ENCODE results near the gene IL1RAP.

The IL1RAP gene

DNA sequence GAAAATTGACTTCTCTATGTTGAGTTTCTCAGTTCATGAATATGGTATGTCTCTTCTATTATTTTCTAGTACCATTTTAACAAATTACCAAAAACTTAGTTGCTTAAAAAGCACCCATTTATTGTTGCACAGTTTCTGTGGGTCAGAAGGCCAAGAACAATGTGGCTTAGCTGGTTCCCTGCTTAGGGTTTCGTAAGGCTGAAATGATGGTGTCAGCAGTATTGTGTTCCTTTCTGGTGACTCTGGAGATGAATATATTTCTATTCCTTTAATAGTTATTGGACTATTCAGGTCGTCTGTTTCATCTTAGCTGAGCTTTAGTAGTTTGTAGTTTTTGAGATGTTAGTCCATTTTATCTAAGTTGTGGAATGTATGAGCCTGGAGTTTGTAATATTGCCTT, 44.9 kb downstream of the IL1RAP start:
- in situ Hi-C loops (cut with MboI; ENCODE audit: low sequenced_read_pairs): no loop called here
- no peak for DNase-seq (ENCODE audit: low spot score in 2 of 2)
- Histone ChIP-seq H3K4me3 (no peak overlapping the region), H3K4me1 (peaks cover 4% of the 10 kb centered on the region; the same call in 1 of the 2 replicates), H3K27me3 (ENCODE audit: low read depth) (no peaks in the 10 kb centered on the region), H3K9me3 (no peaks in the 10 kb centered on the region), H3K36me3 (replicated peaks) (no peaks in the 10 kb centered on the region)

GRCh38 chr3:190560013-190560895, 46.4 kb downstream of the IL1RAP start:
- Histone ChIP-seq H3K27me3 (ENCODE audit: low read depth) (no peaks in the 10 kb centered on the region), H3K4me3 (no peak overlapping the region), H3K4me1 (peaks cover 4% of the 10 kb centered on the region; the same call in 1 of the 2 replicates), H3K36me3 (replicated peaks) (no peaks in the 10 kb centered on the region), H3K9me3 (no peaks in the 10 kb centered on the region)
- no peak for DNase-seq (ENCODE audit: low spot score in 2 of 2)
- in situ Hi-C loops (cut with MboI; ENCODE audit: low sequenced_read_pairs): no loop called here

- Histone ChIP-seq H3K4me3 (no peak overlapping the region), H3K9me3 (no peaks in the 10 kb centered on the region), H3K27me3 (ENCODE audit: low read depth) (no peaks in the 10 kb centered on the region), H3K4me1 (peaks cover 4% of the 10 kb centered on the region; the same call in 1 of the 2 replicates), H3K36me3 (replicated peaks) (no peaks in the 10 kb centered on the region)
- DNase-seq (ENCODE audit: low spot score in 2 of 2): no peak
- in situ Hi-C loops (cut with MboI; ENCODE audit: low sequenced_read_pairs): no loop called here
Measured at GRCh38 chr3:190562866-190563510, 49.1 kb downstream of the IL1RAP start.

DNA sequence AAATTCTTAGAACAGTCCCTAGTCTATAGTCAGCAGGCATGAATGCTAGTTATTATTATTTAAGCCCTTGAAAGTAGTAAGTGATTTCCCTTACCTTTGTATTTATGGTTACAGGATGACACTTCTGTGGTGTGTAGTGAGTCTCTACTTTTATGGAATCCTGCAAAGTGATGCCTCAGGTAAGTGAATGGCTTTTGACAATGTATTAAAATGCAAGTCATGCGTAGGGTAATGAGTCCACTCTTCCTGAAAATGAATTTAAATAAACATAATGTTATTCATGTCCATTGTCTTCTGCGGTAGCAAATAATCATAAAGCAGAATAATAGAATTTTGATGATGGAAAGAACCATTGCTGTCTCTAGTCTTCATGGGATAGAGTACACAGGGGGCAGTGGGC, 50.3 kb downstream of the IL1RAP start:
- Histone ChIP-seq H3K9me3 (no peaks in the 10 kb centered on the region), H3K36me3 (replicated peaks) (no peaks in the 10 kb centered on the region), H3K4me1 (peaks cover 4% of the 10 kb centered on the region; the same call in 1 of the 2 replicates), H3K4me3 (no peak overlapping the region), H3K27me3 (ENCODE audit: low read depth) (no peaks in the 10 kb centered on the region)
- in situ Hi-C loops (cut with MboI; ENCODE audit: low sequenced_read_pairs): no loop called here
- DNase-seq (ENCODE audit: low spot score in 2 of 2): no peak

DNA sequence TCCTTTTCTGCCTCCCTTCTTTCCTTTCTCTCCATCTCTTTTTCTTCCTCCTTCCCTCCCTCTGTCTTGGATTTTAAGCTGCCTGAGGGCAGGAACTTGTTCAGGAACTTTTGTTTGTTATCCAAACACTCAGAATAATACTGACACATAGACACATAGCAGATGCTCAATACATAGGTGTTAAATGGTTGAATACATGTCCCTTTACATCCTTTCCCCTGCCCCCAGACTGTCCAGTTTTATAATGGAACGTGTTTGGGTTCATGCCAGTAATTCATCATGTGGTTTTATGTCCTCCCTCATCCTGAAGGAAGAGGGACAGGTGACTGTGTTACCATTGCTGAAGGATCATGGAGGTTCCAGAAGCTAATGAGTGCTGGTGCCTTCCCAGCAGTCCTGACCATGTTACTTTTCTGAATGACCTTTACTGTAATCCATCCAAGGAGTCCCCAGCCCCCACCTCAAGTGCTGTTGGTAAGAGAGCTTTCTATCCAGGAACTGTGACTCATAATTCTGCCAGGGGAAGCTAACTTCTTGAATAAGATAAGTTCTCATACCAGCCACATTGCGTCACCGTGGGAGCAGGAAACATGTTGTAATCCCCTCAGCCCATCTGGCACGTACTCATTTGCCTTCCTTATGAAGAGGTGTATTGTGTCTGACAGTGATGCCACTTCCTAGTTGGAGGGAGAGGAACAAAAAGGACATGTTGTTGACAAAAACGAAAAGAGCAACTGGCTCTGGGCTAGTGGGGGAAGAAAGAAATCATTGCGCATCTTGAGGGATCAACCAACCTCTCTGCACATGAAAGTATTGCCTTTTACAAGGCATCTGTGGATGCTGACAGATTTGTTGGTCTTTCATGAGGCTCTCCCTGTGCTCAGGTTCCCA, 52.4 kb downstream of the IL1RAP start:
- no peaks in the 10 kb centered on the region for H3K36me3 ChIP-seq (replicated peaks)
- no peaks in the 10 kb centered on the region for H3K9me3 ChIP-seq
- DNase-seq (ENCODE audit: low spot score in 2 of 2): peak in 1 of 2 experiments; percentile 10
- no peaks in the 10 kb centered on the region for H3K27me3 ChIP-seq (ENCODE audit: low read depth)
- H3K4me3 ChIP-seq: no peak overlapping the region
- in situ Hi-C loops (cut with MboI; ENCODE audit: low sequenced_read_pairs): no loop called here
- H3K4me1 ChIP-seq: no peaks in the 10 kb centered on the region

- Histone ChIP-seq H3K36me3 (replicated peaks) (no peaks in the 10 kb centered on the region), H3K4me1 (no peaks in the 10 kb centered on the region), H3K9me3 (no peaks in the 10 kb centered on the region), H3K27me3 (ENCODE audit: low read depth) (no peaks in the 10 kb centered on the region), H3K4me3 (no peak overlapping the region)
- no peak for DNase-seq (ENCODE audit: low spot score in 2 of 2)
- in situ Hi-C loops (cut with MboI; ENCODE audit: low sequenced_read_pairs): no loop called here
Measured at GRCh38 chr3:190568036-190568435, 54.2 kb downstream of the IL1RAP start.

DNA sequence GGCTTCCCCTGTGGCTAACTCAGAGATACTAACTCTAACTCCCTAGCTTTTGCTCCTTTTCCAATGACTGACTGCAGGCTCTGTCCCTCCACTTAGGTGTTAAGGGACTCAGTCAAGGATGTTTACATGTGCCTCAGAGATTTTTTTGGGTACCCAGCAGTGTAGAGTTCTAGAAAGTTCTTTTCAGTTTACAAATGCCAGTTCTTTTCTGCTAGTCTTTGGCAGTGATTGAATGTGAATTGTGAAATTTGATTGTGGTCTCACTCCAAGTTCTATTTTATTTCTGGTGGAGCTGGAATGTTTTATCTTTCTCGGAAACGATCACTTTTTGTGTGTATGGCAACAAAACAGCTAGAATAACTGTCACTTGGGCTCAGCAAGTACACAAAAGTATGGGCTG, 60.6 kb downstream of the IL1RAP start:
- in situ Hi-C loops (cut with MboI; ENCODE audit: low sequenced_read_pairs): no loop called here
- Histone ChIP-seq H3K4me3 (no peak overlapping the region), H3K4me1 (no peaks in the 10 kb centered on the region), H3K36me3 (replicated peaks) (no peaks in the 10 kb centered on the region), H3K27me3 (ENCODE audit: low read depth) (no peaks in the 10 kb centered on the region), H3K9me3 (no peaks in the 10 kb centered on the region)
- no peak for DNase-seq (ENCODE audit: low spot score in 2 of 2)

DNA sequence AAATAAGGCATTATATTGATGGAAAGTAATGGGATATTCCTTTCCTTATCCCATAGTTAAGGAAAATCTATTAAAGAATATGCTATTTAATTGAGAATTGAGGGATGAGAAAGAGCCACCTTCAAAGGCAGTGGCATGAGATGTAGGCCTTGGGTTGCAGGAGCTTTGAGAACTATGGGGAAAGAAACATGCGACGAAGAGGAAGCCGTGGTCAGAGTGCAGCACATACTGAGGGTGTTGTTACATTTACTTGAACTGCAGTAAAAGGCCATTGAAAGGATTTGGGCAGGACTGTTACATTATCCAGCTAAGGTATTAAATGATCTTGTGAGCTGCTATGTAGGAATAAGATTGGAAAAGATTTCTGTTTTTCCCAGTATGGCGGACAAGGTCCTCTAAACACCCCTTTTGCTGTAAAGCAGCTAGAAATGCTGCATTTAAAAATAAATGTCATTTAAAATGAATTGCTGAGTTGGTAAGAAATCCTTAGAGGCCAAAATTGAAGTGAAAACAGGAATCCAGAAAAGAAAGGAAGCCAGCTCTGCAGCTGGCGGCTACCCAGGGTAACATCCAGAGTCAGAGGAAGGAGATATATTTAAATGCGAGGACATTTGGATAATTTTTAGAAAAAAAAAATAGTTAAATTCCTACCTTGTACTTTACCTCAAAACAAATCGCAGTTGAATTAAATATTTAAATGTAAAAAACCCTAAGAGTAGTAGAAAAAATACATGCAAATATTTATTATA, 61.7 kb downstream of the IL1RAP start:
- in situ Hi-C loops (cut with MboI; ENCODE audit: low sequenced_read_pairs): no loop called here
- H3K4me1 ChIP-seq: no peaks in the 10 kb centered on the region
- H3K36me3 ChIP-seq (replicated peaks): no peaks in the 10 kb centered on the region
- DNase-seq (ENCODE audit: low spot score in 2 of 2): no peak
- H3K9me3 ChIP-seq: no peaks in the 10 kb centered on the region
- H3K4me3 ChIP-seq: no peak overlapping the region
- H3K27me3 ChIP-seq (ENCODE audit: low read depth): no peaks in the 10 kb centered on the region

DNA sequence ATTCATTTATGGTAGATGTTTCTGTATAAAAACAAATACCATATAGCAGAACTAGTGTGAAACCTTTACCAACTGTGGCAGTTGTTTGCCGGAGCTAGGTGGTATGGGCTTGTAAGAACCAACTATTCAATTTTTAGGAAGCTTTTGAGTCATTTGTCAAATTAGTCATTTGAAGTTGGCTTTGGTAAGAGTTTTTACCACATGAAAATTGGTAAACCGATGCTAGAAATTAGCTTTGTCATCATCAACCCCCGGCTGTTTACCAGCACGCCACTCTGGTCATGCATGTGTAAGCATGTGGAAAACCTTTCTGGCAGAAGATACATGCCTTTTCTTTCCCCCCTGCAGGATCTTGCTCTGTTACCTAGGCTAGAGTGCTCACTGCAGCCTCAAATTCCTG, 63.3 kb downstream of the IL1RAP start:
- Histone ChIP-seq H3K27me3 (ENCODE audit: low read depth) (no peaks in the 10 kb centered on the region), H3K36me3 (replicated peaks) (no peaks in the 10 kb centered on the region), H3K9me3 (no peaks in the 10 kb centered on the region), H3K4me1 (no peaks in the 10 kb centered on the region), H3K4me3 (no peak overlapping the region)
- no peak for DNase-seq (ENCODE audit: low spot score in 2 of 2)
- in situ Hi-C loops (cut with MboI; ENCODE audit: low sequenced_read_pairs): no loop called here

- H3K4me1 ChIP-seq: no peaks in the 10 kb centered on the region
- H3K27me3 ChIP-seq (ENCODE audit: low read depth): no peaks in the 10 kb centered on the region
- in situ Hi-C loops (cut with MboI; ENCODE audit: low sequenced_read_pairs): no loop called here
- no peaks in the 10 kb centered on the region for H3K9me3 ChIP-seq
- no peak overlapping the region for H3K4me3 ChIP-seq
- no peak for DNase-seq (ENCODE audit: low spot score in 2 of 2)
- H3K36me3 ChIP-seq (replicated peaks): no peaks in the 10 kb centered on the region
Measured at GRCh38 chr3:190579514-190580137, 65.7 kb downstream of the IL1RAP start.

DNA sequence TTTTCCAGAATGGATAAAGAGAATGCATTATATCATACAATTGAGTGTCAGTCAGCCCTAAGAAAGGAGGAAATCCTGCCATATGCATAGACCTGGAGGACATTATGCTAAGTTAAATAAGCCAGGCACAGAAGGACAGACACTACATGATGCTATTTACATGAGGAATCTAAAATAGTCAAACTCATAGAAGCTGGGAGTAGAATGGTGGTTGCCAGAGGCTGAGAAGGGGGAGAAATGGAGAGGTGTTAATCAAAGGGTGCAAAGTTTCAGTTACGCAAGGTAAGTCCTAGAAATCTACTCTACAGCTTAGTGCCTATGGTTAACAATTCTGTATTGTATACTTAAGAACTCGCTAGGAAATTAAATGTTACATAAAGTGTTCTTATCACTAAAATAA, 66.5 kb downstream of the IL1RAP start:
- Histone ChIP-seq H3K4me3 (no peak overlapping the region), H3K27me3 (ENCODE audit: low read depth) (no peaks in the 10 kb centered on the region), H3K4me1 (no peaks in the 10 kb centered on the region), H3K36me3 (replicated peaks) (no peaks in the 10 kb centered on the region), H3K9me3 (no peaks in the 10 kb centered on the region)
- DNase-seq (ENCODE audit: low spot score in 2 of 2): no peak
- in situ Hi-C loops (cut with MboI; ENCODE audit: low sequenced_read_pairs): no loop called here

DNA sequence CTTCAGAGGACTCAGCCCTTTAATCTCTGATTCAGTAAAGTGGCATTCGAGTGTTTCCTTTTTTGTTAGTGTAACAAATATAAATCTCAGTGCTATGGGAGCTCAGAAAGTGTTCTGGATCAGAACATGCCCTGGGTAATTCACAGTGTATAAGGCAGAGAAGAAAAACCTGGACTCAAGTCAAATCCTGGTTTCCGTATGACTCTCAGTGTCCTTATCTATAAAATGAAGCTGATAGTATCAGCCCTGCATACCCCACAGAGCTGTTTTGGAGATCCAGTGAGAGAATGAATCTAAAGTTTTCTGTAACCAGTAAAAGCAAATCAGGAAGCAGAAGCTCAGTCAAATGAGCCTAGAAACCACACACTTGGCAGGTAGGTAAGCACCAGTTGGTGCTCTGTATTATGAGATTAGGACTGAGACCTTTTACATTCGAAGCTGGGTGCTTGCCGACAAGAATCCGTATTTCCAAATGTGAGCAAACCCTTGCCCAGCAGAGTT, 67.2 kb downstream of the IL1RAP start:
- DNase-seq (ENCODE audit: low spot score in 2 of 2): no peak
- no peaks in the 10 kb centered on the region for H3K9me3 ChIP-seq
- no peak overlapping the region for H3K4me3 ChIP-seq
- H3K36me3 ChIP-seq (replicated peaks): no peaks in the 10 kb centered on the region
- H3K27me3 ChIP-seq (ENCODE audit: low read depth): no peaks in the 10 kb centered on the region
- peaks cover 1% of the 10 kb centered on the region; the same call in 1 of the 2 replicates for H3K4me1 ChIP-seq
- in situ Hi-C loops (cut with MboI; ENCODE audit: low sequenced_read_pairs): no loop called here

DNA sequence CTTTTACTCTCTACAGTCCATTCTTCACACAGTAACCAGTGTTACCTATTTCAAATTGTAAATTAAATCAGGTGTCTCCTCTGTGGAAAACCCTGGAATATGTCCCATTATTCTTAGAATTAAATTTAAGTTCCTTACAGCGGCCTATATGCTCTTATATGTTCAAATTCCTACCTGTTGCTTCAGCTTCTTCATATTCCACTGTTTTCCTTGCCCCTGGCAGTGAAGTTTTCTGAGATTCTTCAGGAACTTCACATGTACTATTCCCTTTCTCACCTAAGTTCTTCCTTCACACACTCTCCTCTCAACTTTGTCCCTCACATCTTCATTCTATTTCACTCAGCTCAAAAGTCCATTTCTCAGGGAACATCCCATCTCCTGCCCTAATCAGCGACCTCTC, 68.8 kb downstream of the IL1RAP start:
- Histone ChIP-seq H3K36me3 (replicated peaks) (no peaks in the 10 kb centered on the region), H3K4me1 (peaks cover 7% of the 10 kb centered on the region; the same call in 1 of the 2 replicates), H3K4me3 (no peak overlapping the region), H3K9me3 (no peaks in the 10 kb centered on the region), H3K27me3 (ENCODE audit: low read depth) (no peaks in the 10 kb centered on the region)
- in situ Hi-C loops (cut with MboI; ENCODE audit: low sequenced_read_pairs): no loop called here
- DNase-seq (ENCODE audit: low spot score in 2 of 2): no peak

Measured in HAP-1 (cell line).